HCT116 (cell line): Measurements from ENCODE around the gene CCDC192.

Source experiments
- EZH2 ChIP-seq: fragments of 200-600 bp; sonication (generic); IDR thresholded peaks from 2 replicates; pipeline ENCODE4 v1.6.1; 2017; ENCODE audit warnings: antibody characterized with exemption, mixed run types
- POLR2A ChIP-seq: IDR thresholded peaks from 2 replicates; pipeline ENCODE4 v1.7.0; 2011; ENCODE audit warnings: borderline replicate concordance; ENCODE audit not compliant: insufficient read depth, insufficient read length; ENCODE audit errors: extremely low read depth
- POLR2AphosphoS5 ChIP-seq: IDR thresholded peaks from 2 replicates; pipeline ENCODE4 v1.6.1; 2011; ENCODE audit warnings: mild to moderate bottlenecking, low read depth, low read length, moderate library complexity
- YY1 ChIP-seq: IDR thresholded peaks from 2 replicates; pipeline ENCODE4 v1.6.1; 2011; ENCODE audit warnings: low read length, low read depth, moderate library complexity, mild to moderate bottlenecking; ENCODE audit not compliant: insufficient replicate concordance; ENCODE audit errors: extremely low read depth
- ZNF274 ChIP-seq: fragments of 200-500 bp; sonication (Bioruptor generic); IDR thresholded peaks from 2 replicates; pipeline ENCODE4 v1.6.1; 2014; ENCODE audit warnings: mild to moderate bottlenecking, low read depth, low read length, inconsistent platforms
- TF ChIP-seq, protein P1 (sequence below), 3 experiments: fragments of 200-600 bp in 1 of 3; sonication (generic) in 1 of 3; IDR thresholded peaks in 2 of 3; conservative IDR thresholded peaks in 1 of 3; 2 replicates each; pipeline ENCODE4 v1.5.1; 2012 to 2017; ENCODE audit warnings: low read depth in 2 of 3, low read length in 2 of 3, antibody characterized with exemption in 1 of 3, borderline replicate concordance in 1 of 3, control low read depth in 1 of 3, mild to moderate bottlenecking in 1 of 3, mixed read lengths in 1 of 3, mixed run types in 1 of 3, moderate library complexity in 1 of 3; ENCODE audit not compliant: insufficient read depth in 1 of 3

GRCh38 chr5:127718181-127718580 is 15.0 kb downstream of the CCDC192 start:
- TF ChIP-seq, protein P1, sequence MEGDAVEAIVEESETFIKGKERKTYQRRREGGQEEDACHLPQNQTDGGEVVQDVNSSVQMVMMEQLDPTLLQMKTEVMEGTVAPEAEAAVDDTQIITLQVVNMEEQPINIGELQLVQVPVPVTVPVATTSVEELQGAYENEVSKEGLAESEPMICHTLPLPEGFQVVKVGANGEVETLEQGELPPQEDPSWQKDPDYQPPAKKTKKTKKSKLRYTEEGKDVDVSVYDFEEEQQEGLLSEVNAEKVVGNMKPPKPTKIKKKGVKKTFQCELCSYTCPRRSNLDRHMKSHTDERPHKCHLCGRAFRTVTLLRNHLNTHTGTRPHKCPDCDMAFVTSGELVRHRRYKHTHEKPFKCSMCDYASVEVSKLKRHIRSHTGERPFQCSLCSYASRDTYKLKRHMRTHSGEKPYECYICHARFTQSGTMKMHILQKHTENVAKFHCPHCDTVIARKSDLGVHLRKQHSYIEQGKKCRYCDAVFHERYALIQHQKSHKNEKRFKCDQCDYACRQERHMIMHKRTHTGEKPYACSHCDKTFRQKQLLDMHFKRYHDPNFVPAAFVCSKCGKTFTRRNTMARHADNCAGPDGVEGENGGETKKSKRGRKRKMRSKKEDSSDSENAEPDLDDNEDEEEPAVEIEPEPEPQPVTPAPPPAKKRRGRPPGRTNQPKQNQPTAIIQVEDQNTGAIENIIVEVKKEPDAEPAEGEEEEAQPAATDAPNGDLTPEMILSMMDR (IDR thresholded peaks at IDR 0.05 in 2 of 3, conservative IDR thresholded peaks at IDR 0.05 in 1 of 3; ENCODE audit: borderline replicate concordance in 1 of 3, insufficient read depth in 1 of 3, low read depth in 2 of 3, low read length in 2 of 3): no peak
- TF ChIP-seq POLR2A: no peak
- TF ChIP-seq POLR2AphosphoS5: no peak
- no peak for TF ChIP-seq ZNF274
- no peak for TF ChIP-seq EZH2
- no peak for TF ChIP-seq YY1
